Measurements from ENCODE around the gene DOK5. TPM values are rescaled to one million over a fixed set of nuclear protein-coding genes. Genes with fewer than 3 reads are reported as not detected.

DOK5 gene
- total RNA-seq, 1 donor from 2014 or later, result 0.12 TPM

GRCh38 chr20:54565255-54565654, 89.9 kb downstream of the DOK5 start:
- no peak for ATAC-seq

- no peak for ATAC-seq
Measured at GRCh38 chr20:54566031-54566688, 90.8 kb downstream of the DOK5 start.

GRCh38 chr20:54570561-54570960, 95.2 kb downstream of the DOK5 start:
- ATAC-seq, result no peak

GRCh38 chr20:54572665-54573435, 97.5 kb downstream of the DOK5 start:
- no peak for ATAC-seq

- no peak for ATAC-seq
Measured at GRCh38 chr20:54573838-54574237, 98.4 kb downstream of the DOK5 start.

GRCh38 chr20:54576518-54576917, 101.1 kb downstream of the DOK5 start:
- no peak for ATAC-seq

GRCh38 chr20:54577637-54578036, 102.2 kb downstream of the DOK5 start:
- no peak for ATAC-seq

- ATAC-seq, result no peak
Measured at GRCh38 chr20:54585217-54585616, 109.8 kb downstream of the DOK5 start.

- ATAC-seq, result no peak
Measured at GRCh38 chr20:54587408-54587807, 112.0 kb downstream of the DOK5 start.

- no peak for ATAC-seq
Measured at GRCh38 chr20:54589402-54590030, 114.1 kb downstream of the DOK5 start.

GRCh38 chr20:54590856-54591255, 115.5 kb downstream of the DOK5 start:
- no peak for ATAC-seq

GRCh38 chr20:54596651-54597050, 121.3 kb downstream of the DOK5 start:
- no peak for ATAC-seq

GRCh38 chr20:54598352-54598751, 123.0 kb downstream of the DOK5 start:
- no peak for ATAC-seq

- no peak for ATAC-seq
Measured at GRCh38 chr20:54600634-54601033, 125.2 kb downstream of the DOK5 start.

GRCh38 chr20:54601831-54602515, 126.6 kb downstream of the DOK5 start:
- no peak for ATAC-seq

GRCh38 chr20:54605319-54605718, 129.9 kb downstream of the DOK5 start:
- ATAC-seq, result no peak

GRCh38 chr20:54606380-54606779, 131.0 kb downstream of the DOK5 start:
- ATAC-seq, result no peak

GRCh38 chr20:54608039-54608745, 132.8 kb downstream of the DOK5 start:
- ATAC-seq, result no peak

- ATAC-seq, result no peak
Measured at GRCh38 chr20:54608943-54609342, 133.6 kb downstream of the DOK5 start.

- no peak for ATAC-seq
Measured at GRCh38 chr20:54611708-54612412, 136.5 kb downstream of the DOK5 start.

- ATAC-seq, result no peak
Measured at GRCh38 chr20:54618412-54618811, 143.0 kb downstream of the DOK5 start.

GRCh38 chr20:54619181-54619580, 143.8 kb downstream of the DOK5 start:
- ATAC-seq, result peak; percentile 50
